C4-2B (cell line): ENCODE data around the gene CARMIL1.
A peak's percentile ranks its signal among the peaks of the same experiment; 100 is the strongest.

Experiments used
- H3K27ac ChIP-seq: fragments of 450-650 bp; 2 replicates; pipeline ENCODE4 v1.5.1; 2017
- CTCF ChIP-seq: fragments of 450-650 bp; conservative IDR thresholded peaks from 2 replicates; pipeline ENCODE4 v1.5.1; 2017; ENCODE audit warnings: mild to moderate bottlenecking
- ZFX ChIP-seq: fragments of 450-650 bp; IDR thresholded peaks from 2 replicates; pipeline ENCODE4 v1.6.1; 2017

Gene CARMIL1

GRCh38 chr6:25359891-25360290 is 80.7 kb downstream of the CARMIL1 start:
- TF ChIP-seq ZFX (no peak), CTCF (no peak)
- H3K27ac ChIP-seq, result no peak overlapping the region

GRCh38 chr6:25360621-25361020 is 81.4 kb downstream of the CARMIL1 start:
- H3K27ac ChIP-seq, result no peak overlapping the region
- TF ChIP-seq ZFX (no peak), CTCF (no peak)

- TF ChIP-seq CTCF, result no peak
- TF ChIP-seq ZFX, result no peak
Observed at GRCh38 chr6:25363427-25363826, 84.3 kb downstream of the CARMIL1 start.

GRCh38 chr6:25365154-25365553 is 86.0 kb downstream of the CARMIL1 start:
- H3K27ac ChIP-seq, result no peak overlapping the region
- no peak for TF ChIP-seq CTCF
- TF ChIP-seq ZFX, result no peak

More at GRCh38 chr6:25363427-25363826, 84.3 kb downstream of the CARMIL1 start:
- H3K27ac ChIP-seq, result no peak overlapping the region

GRCh38 chr6:25366903-25367545 is 87.8 kb downstream of the CARMIL1 start:
- no peak overlapping the region for H3K27ac ChIP-seq
- no peak for TF ChIP-seq ZFX
- no peak for TF ChIP-seq CTCF

- TF ChIP-seq ZFX, result no peak
- no peak for TF ChIP-seq CTCF
- H3K27ac ChIP-seq, result peak overlapping the region; percentile 61; the same call in 1 of the 2 replicates
Observed at GRCh38 chr6:25369036-25369432, 89.9 kb downstream of the CARMIL1 start.

- H3K27ac ChIP-seq, result peak overlapping the region; percentile 61; the same call in 1 of the 2 replicates
Observed at GRCh38 chr6:25369433-25370177, 90.4 kb downstream of the CARMIL1 start.

More at GRCh38 chr6:25369433-25370177, 90.4 kb downstream of the CARMIL1 start:
- TF ChIP-seq CTCF, result no peak
- TF ChIP-seq ZFX, result no peak
